Mesendoderm (in vitro differentiated cells): ENCODE data around the gene DENND2C.

ENCODE experiments used
- DNase-seq: peaks from one replicate; pipeline ENCODE4 v3.0.0; 2013
- H2AK5ac ChIP-seq: 2 replicates; pipeline ENCODE4 v1.6.1; 2013; ENCODE audit warnings: low read length, inconsistent platforms
- H2BK120ac ChIP-seq: 2 replicates; pipeline ENCODE4 v1.6.1; 2013; ENCODE audit warnings: low read depth, mild to moderate bottlenecking, low read length, moderate library complexity, mixed read lengths
- H2BK15ac ChIP-seq: replicated peaks from 2 replicates; pipeline ENCODE4 v1.6.1; 2013; ENCODE audit warnings: low read depth, mild to moderate bottlenecking, moderate library complexity
- H2BK5ac ChIP-seq: 2 replicates; pipeline ENCODE4 v1.6.1; 2013; ENCODE audit warnings: low read length, inconsistent platforms
- H3K18ac ChIP-seq: 2 replicates; pipeline ENCODE4 v1.6.1; 2013; ENCODE audit warnings: mild to moderate bottlenecking, low read length, mixed read lengths
- H3K23ac ChIP-seq: one replicate; pipeline ENCODE4 v1.6.1; 2013; ENCODE audit warnings: low read length
- H3K27ac ChIP-seq: 2 replicates; pipeline ENCODE4 v1.5.1; 2013; ENCODE audit warnings: low read depth, mild to moderate bottlenecking, inconsistent platforms, low read length, moderate library complexity
- H3K27me3 ChIP-seq: 2 replicates; pipeline ENCODE4 v1.6.1; 2013; ENCODE audit warnings: low read length, control low read depth, mild to moderate bottlenecking, inconsistent platforms; ENCODE audit not compliant: insufficient read depth, poor library complexity
- H3K36me3 ChIP-seq: 2 replicates; pipeline ENCODE4 v1.6.1; 2013; ENCODE audit warnings: low read length, inconsistent platforms; ENCODE audit not compliant: control insufficient read depth, insufficient read depth
- H3K4ac ChIP-seq: one replicate; pipeline ENCODE4 v1.6.1; 2013; ENCODE audit warnings: low read depth, mild to moderate bottlenecking, low read length, moderate library complexity
- H3K4me1 ChIP-seq: 2 replicates; pipeline ENCODE4 v1.6.1; 2013; ENCODE audit warnings: low read depth, low read length, inconsistent platforms; ENCODE audit not compliant: control insufficient read depth
- H3K4me2 ChIP-seq: 2 replicates; pipeline ENCODE4 v1.6.1; 2013; ENCODE audit warnings: low read length
- H3K4me3 ChIP-seq: 2 replicates; pipeline ENCODE4 v1.5.1; 2013; ENCODE audit warnings: mild to moderate bottlenecking, low read length
- H3K56ac ChIP-seq: one replicate; pipeline ENCODE4 v1.6.1; 2013; ENCODE audit warnings: low read length
- H3K79me1 ChIP-seq: 2 replicates; pipeline ENCODE4 v1.6.1; 2013; ENCODE audit warnings: low read length, inconsistent platforms
- H3K79me2 ChIP-seq: 2 replicates; pipeline ENCODE4 v1.6.1; 2013; ENCODE audit warnings: mild to moderate bottlenecking, low read length; ENCODE audit not compliant: control insufficient read depth, insufficient read depth
- H3K9ac ChIP-seq: 2 replicates; pipeline ENCODE4 v1.6.1; 2013; ENCODE audit warnings: low read length, inconsistent platforms
- H4K5ac ChIP-seq: one replicate; pipeline ENCODE4 v1.6.1; 2013; ENCODE audit warnings: low read length
- H4K8ac ChIP-seq: one replicate; pipeline ENCODE4 v1.6.1; 2013; ENCODE audit warnings: low read depth, mild to moderate bottlenecking, control low read depth, low read length, moderate library complexity
- WGBS: extraction: QIAGEN DNeasy Blood & Tissue Kit; methylation state at CpG from one replicate; pipeline ENCODE4 v1.1.7; 2013; ENCODE audit warnings: low lambda C conversion rate, missing lambda C conversion rate; ENCODE audit not compliant: insufficient coverage; ENCODE audit errors: extremely low coverage; 5-methylcytosine and 5-hydroxymethylcytosine counted together

DENND2C gene

DNA sequence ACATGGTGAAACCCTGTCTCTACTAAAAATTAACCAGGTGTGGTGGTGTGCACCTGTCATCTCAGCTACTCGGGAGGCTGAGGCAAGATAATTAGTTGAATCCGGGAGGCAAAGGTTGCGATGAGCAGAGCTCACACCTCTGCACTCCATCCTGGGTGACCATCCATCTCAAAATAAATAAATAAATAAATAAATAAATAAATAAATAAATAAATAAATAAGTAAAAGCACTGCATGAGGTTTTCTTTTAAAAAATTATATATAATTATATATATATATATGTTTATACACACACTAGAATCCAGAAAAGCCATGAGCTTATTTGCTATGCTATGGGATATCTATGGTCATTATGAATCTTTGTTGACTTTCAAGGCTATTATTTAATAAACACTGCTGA lies 23.1 kb upstream of the DENND2C start:
- no peaks in the 10 kb centered on the region for H3K79me1 ChIP-seq
- no peak overlapping the region for H4K5ac ChIP-seq
- DNase-seq = no peak
- H3K9ac ChIP-seq = no peak overlapping the region
- H3K4me1 ChIP-seq = peaks cover 2% of the 10 kb centered on the region
- H3K23ac ChIP-seq = no peak overlapping the region
- no peaks in the 10 kb centered on the region for H3K79me2 ChIP-seq
- H3K4me3 ChIP-seq = no peak overlapping the region
- no peak overlapping the region for H3K4me2 ChIP-seq
- no peak overlapping the region for H2BK15ac ChIP-seq
- H3K18ac ChIP-seq = no peak overlapping the region
- H3K27ac ChIP-seq = no peak overlapping the region
- H2AK5ac ChIP-seq = no peak overlapping the region
- no peak overlapping the region for H3K56ac ChIP-seq
- no peak overlapping the region for H2BK5ac ChIP-seq
- no peak overlapping the region for H3K4ac ChIP-seq
- no peaks in the 10 kb centered on the region for H3K36me3 ChIP-seq
- WGBS = no CpG with 5 or more reads among the region's 3 CpGs
- H3K27me3 ChIP-seq = no peaks in the 10 kb centered on the region
- H4K8ac ChIP-seq = no peak overlapping the region
- H2BK120ac ChIP-seq = no peak overlapping the region

DNA sequence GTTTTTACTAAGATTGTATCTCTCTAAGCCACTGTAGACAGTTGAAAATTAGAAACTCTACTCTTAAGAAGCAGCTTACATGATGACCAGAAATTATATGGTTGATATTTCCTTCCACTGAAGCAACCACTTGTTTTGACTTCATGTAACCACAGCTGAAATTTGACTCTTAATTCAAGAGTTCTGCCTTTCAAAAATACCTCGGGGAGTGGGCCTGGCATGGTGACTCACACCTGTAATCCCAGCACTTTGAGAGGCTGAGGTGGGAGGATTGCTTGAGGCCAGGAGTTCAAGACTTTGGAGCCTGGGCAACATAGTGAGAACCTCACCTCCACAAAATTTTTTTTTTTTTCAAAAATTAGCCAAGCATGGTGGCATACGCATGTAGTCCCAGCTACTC lies 21.2 kb upstream of the DENND2C start:
- no peak overlapping the region for H3K4me2 ChIP-seq
- H3K36me3 ChIP-seq = no peaks in the 10 kb centered on the region
- no peak for DNase-seq
- H3K27me3 ChIP-seq = no peaks in the 10 kb centered on the region
- no peak overlapping the region for H3K9ac ChIP-seq
- no peak overlapping the region for H3K4me3 ChIP-seq
- H2BK120ac ChIP-seq = no peak overlapping the region
- H2BK15ac ChIP-seq = no peak overlapping the region
- no peak overlapping the region for H3K4ac ChIP-seq
- no peak overlapping the region for H2AK5ac ChIP-seq
- no peak overlapping the region for H3K18ac ChIP-seq
- no peak overlapping the region for H4K5ac ChIP-seq
- H3K4me1 ChIP-seq = peaks cover 2% of the 10 kb centered on the region
- WGBS = no CpG with 5 or more reads among the region's 2 CpGs
- H3K56ac ChIP-seq = no peak overlapping the region
- no peak overlapping the region for H3K27ac ChIP-seq
- no peaks in the 10 kb centered on the region for H3K79me2 ChIP-seq
- no peak overlapping the region for H2BK5ac ChIP-seq
- H3K79me1 ChIP-seq = no peaks in the 10 kb centered on the region
- H4K8ac ChIP-seq = no peak overlapping the region
- H3K23ac ChIP-seq = no peak overlapping the region

DNA sequence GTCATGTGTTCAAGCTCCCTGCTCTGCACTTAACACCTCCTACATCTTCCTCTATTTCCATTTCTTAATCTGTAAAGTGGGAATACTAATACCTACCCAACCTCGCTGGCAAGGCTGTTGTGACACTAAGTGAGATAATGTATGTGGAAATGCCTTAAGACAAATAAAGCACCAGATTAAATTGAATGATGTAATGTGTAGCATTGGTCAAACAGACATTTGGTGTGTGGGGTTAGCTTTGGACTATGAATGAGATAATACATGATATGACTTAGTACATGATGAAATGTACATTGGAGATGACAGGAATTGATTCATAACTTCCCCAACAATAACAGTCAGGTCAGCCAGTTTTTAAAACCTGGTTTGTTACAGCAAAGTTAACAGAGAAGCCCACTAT lies 20.3 kb upstream of the DENND2C start:
- Histone ChIP-seq H3K27me3 (no peaks in the 10 kb centered on the region), H3K36me3 (no peaks in the 10 kb centered on the region), H3K18ac (no peak overlapping the region), H3K4ac (no peak overlapping the region), H2BK120ac (no peak overlapping the region), H3K4me1 (no peaks in the 10 kb centered on the region), H3K23ac (no peak overlapping the region), H3K9ac (no peak overlapping the region), H4K8ac (no peak overlapping the region), H2BK15ac (no peak overlapping the region), H3K79me1 (no peaks in the 10 kb centered on the region), H3K4me2 (no peak overlapping the region), H4K5ac (no peak overlapping the region), H2AK5ac (no peak overlapping the region), H3K79me2 (no peaks in the 10 kb centered on the region), H3K27ac (no peak overlapping the region), H2BK5ac (no peak overlapping the region), H3K4me3 (no peak overlapping the region), H3K56ac (no peak overlapping the region)
- DNase-seq = no peak
- no CpG with 5 or more reads among the region's 1 CpG for WGBS

- H3K56ac ChIP-seq = no peak overlapping the region
- H3K9ac ChIP-seq = no peak overlapping the region
- no peaks in the 10 kb centered on the region for H3K79me1 ChIP-seq
- no peak for DNase-seq
- H3K23ac ChIP-seq = no peak overlapping the region
- no peaks in the 10 kb centered on the region for H3K4me1 ChIP-seq
- no peak overlapping the region for H4K8ac ChIP-seq
- H2BK120ac ChIP-seq = no peak overlapping the region
- H3K4ac ChIP-seq = no peak overlapping the region
- H3K36me3 ChIP-seq = no peaks in the 10 kb centered on the region
- no peak overlapping the region for H3K27ac ChIP-seq
- H3K4me3 ChIP-seq = no peak overlapping the region
- no peaks in the 10 kb centered on the region for H3K79me2 ChIP-seq
- H2BK15ac ChIP-seq = no peak overlapping the region
- no peak overlapping the region for H3K18ac ChIP-seq
- no peak overlapping the region for H3K4me2 ChIP-seq
- no peaks in the 10 kb centered on the region for H3K27me3 ChIP-seq
- WGBS = no CpG with 5 or more reads among the region's 4 CpGs
- no peak overlapping the region for H4K5ac ChIP-seq
- no peak overlapping the region for H2BK5ac ChIP-seq
- H2AK5ac ChIP-seq = no peak overlapping the region
Measured at GRCh38 chr1:114688526-114688925, 18.7 kb upstream of the DENND2C start.

DNA sequence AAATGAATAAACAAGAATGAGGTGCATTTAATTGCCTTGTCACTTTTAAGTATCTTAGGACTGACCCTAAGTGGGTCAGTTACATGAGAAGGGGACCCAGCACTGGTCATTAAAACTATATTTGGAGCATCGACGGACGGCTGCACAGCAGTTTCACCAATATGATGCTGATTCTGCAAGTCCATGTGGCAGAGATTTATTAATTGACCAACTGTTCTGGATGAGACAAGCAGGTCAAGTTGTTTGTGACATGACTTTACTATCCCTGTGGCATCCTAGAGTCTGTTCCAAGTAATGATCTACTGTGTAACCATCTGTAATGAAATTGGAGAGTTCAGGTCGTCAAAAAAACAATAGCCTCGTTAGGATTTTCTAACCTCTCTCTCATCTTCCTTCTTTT lies 16.0 kb upstream of the DENND2C start:
- Histone ChIP-seq H3K4me2 (no peak overlapping the region), H3K4ac (no peak overlapping the region), H3K4me1 (no peaks in the 10 kb centered on the region), H4K5ac (no peak overlapping the region), H3K36me3 (no peaks in the 10 kb centered on the region), H2BK5ac (no peak overlapping the region), H3K18ac (no peak overlapping the region), H3K4me3 (no peak overlapping the region), H3K27me3 (no peaks in the 10 kb centered on the region), H2AK5ac (no peak overlapping the region), H2BK15ac (no peak overlapping the region), H3K79me2 (no peaks in the 10 kb centered on the region), H2BK120ac (no peak overlapping the region), H3K9ac (no peak overlapping the region), H3K79me1 (no peaks in the 10 kb centered on the region), H4K8ac (no peak overlapping the region), H3K23ac (no peak overlapping the region), H3K27ac (no peak overlapping the region), H3K56ac (no peak overlapping the region)
- DNase-seq = no peak
- WGBS = no CpG with 5 or more reads among the region's 5 CpGs

DNA sequence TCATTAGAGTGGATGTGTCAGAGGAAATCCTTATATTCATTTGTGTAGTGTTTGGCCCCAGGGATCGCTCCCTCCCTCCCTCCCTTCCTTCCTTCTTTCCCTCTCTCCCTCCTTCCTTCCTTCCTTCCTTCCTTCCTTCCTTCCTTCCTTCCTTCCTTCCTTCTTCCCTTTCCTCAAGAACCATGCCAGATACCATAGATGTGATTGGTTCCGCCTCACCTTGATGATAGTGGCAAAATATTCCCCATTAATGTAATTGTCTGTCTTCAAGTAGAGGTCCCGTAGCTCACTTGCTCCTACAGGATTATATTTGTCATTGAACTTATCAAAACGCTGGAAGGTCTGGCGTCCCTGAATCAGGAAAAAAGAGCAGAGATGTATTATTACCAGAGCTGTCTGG lies 7.8 kb upstream of the DENND2C start:
- Histone ChIP-seq H2BK120ac (no peak overlapping the region), H3K4me1 (no peaks in the 10 kb centered on the region), H3K79me2 (no peaks in the 10 kb centered on the region), H2AK5ac (no peak overlapping the region), H4K5ac (no peak overlapping the region), H3K27me3 (no peaks in the 10 kb centered on the region), H3K36me3 (no peaks in the 10 kb centered on the region), H3K4me2 (no peak overlapping the region), H3K27ac (no peak overlapping the region), H3K4me3 (no peak overlapping the region), H2BK15ac (no peak overlapping the region), H3K9ac (no peak overlapping the region), H3K79me1 (no peaks in the 10 kb centered on the region), H3K23ac (no peak overlapping the region), H3K18ac (no peak overlapping the region), H3K56ac (no peak overlapping the region), H4K8ac (no peak overlapping the region), H3K4ac (no peak overlapping the region), H2BK5ac (no peak overlapping the region)
- no peak for DNase-seq
- no CpG with 5 or more reads among the region's 5 CpGs for WGBS
